ENCODE data around the gene HMGXB3.

DNA sequence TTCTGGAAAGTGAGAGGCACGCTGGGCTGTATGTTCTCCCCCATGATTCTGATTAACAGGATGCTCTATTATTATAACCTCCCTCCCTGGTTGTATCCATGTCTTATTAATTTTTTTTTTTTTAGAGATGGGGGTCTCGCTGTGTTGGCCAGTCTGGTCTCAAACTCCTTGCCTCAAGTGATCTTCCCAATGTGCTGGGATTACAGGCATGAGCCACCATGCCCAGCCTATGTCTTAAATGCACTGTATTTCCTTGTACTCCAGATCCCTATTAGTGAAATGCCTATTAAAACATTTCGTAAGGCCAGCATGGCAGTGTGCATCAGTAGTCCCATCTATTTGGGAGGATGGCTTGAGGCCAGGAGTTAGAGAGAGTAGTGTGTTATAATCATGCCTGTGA, 7.1 kb upstream of the HMGXB3 start:
- TF ChIP-seq, protein P1, sequence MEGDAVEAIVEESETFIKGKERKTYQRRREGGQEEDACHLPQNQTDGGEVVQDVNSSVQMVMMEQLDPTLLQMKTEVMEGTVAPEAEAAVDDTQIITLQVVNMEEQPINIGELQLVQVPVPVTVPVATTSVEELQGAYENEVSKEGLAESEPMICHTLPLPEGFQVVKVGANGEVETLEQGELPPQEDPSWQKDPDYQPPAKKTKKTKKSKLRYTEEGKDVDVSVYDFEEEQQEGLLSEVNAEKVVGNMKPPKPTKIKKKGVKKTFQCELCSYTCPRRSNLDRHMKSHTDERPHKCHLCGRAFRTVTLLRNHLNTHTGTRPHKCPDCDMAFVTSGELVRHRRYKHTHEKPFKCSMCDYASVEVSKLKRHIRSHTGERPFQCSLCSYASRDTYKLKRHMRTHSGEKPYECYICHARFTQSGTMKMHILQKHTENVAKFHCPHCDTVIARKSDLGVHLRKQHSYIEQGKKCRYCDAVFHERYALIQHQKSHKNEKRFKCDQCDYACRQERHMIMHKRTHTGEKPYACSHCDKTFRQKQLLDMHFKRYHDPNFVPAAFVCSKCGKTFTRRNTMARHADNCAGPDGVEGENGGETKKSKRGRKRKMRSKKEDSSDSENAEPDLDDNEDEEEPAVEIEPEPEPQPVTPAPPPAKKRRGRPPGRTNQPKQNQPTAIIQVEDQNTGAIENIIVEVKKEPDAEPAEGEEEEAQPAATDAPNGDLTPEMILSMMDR (conservative IDR thresholded peaks at IDR 0.05 in 1 of 2, IDR thresholded peaks at IDR 0.05 in 1 of 2; ENCODE audit: extremely low read depth in 1 of 2, insufficient read depth in 1 of 2, low read depth in 1 of 2, low read length in 2 of 2), result no peak
- no peak for TF ChIP-seq EZH2 (IDR thresholded peaks at IDR 0.05; ENCODE audit: borderline replicate concordance, low read length)

All from mammary epithelial cell (primary cell).